Forelimb muscle (tissue), 1 donor: ENCODE data around the gene TPSG1. TPM values are rescaled to one million over a fixed set of nuclear protein-coding genes. Genes with fewer than 3 reads are reported as not detected.
"Not testable (repeated sequence)": the region's sequence is repeated elsewhere in the genome, so short reads cannot be mapped to it uniquely, and the experiment has no call there.

Source experiments
- DNase-seq: peaks from one replicate; pipeline ENCODE4 v3.0.0-alpha.2; 2013; ENCODE audit warnings: low read depth
- polyA plus RNA-seq: library from polyadenylated mRNA; unstranded; fragments of 120-200 nt; gene quantifications from one replicate; pipeline ENCODE4 v1.2.1, GENCODE V29; 2013; ENCODE audit not compliant: insufficient read length

Gene TPSG1
- polyA plus RNA-seq, 1 donor: 1.4 TPM

DNA sequence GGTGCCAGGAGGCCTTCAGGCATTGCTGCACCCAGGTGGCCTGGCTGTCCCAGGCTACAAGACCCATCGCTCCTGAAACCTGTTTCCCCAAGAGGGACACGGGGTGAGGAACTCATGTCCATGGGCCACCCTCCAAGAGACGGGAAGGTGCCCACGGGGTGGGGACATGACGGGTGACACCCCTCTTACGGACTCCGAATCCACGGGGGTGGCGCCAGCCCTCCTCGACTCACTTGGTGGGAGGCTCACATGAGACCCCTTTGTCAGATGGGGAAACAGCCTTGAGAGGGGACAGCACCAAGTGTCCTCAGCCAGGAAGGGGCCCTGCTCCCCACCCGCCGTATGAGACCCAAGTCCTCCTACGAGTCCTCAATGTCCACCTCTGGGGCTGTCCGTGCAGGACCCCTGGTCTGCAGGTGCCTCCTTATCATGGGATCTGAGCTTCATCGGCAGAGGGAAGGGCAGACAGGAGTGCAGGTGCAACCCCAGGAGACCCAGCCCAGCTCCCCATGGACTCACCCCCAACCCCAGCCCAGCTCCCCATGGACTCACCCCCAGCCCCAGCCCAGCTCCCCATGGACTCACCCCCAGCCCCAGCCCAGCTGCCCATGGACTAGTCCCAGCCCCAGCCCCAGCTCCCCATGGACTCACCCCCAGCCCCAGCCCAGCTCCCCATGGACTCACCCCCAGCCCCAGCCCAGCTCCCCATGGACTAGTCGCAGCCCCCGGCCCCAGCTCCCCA, 5.6 kb upstream of the TPSG1 start:
- not testable (repeated sequence) for DNase-seq

DNA sequence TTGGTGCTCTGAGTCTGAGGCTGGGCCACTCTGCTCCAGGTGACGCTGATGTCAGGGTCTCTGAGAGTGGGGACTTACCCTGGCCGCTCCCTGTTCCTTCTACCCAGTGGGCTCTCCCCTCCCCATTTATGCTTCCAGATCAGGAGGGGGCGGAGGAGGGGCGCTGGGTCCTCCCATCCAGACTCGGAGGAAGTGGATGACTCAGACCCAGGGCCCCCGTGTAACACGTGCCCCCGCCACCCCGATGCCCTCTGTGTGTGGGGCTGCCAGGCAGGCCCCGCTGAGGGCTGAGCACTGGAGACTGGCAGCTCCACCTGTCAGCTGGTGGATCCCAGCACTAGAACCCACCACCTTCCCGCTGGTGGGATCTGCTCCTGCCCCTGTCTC, 5.0 kb upstream of the TPSG1 start, which contains the start of gene TPSB2:
Gene TPSB2, minus strand, starts transcription at position 101 of the 387 bp plus-strand sequence. CDS start 233 bp downstream, outside the sequence.
- DNase-seq: not testable (repeated sequence)

DNA sequence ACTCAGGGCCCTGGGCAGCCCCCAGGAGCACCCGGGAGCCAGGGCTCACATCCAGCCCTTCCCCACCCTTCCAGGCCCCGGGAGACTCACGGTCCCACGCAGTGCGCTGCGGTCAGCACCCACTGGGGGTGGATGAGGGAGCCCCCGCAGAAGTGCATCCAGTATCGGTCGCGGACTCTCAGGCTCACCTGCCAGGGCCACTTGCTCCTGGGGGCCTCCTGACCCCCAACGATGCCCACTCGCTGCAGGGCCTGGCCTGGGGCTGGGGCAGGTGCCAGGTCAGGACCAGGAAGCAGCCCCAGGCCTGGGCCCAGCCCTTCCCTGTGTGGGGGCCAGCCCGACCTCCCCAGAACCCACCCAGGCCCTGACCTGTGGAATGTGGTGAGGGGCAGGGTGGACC, 4.4 kb upstream of the TPSG1 start:
- DNase-seq: not testable (repeated sequence)

- not testable (repeated sequence) for DNase-seq
Measured at GRCh38 chr16:1228227-1228626, 3.2 kb upstream of the TPSG1 start.

DNA sequence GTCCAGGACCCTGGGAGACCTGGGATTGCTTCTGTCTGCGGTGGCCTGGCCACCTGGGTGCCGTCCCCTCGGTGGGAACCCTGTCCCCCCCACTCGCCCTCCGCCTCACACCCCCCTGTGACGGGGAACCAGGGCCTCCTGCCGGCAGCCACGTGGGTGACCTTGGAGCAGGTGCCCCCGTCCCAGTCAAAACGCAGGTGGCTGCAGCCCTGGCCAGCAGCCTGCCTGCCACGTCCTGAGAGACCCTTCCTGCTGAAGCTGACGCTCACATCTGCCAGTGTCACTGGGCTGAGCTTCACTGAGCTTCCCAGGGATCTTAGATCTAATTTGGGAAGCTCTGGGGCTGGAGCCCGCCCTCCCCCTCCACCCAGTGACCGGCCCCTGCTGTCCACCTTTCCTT, 1.6 kb upstream of the TPSG1 start:
- not testable (repeated sequence) for DNase-seq

DNA sequence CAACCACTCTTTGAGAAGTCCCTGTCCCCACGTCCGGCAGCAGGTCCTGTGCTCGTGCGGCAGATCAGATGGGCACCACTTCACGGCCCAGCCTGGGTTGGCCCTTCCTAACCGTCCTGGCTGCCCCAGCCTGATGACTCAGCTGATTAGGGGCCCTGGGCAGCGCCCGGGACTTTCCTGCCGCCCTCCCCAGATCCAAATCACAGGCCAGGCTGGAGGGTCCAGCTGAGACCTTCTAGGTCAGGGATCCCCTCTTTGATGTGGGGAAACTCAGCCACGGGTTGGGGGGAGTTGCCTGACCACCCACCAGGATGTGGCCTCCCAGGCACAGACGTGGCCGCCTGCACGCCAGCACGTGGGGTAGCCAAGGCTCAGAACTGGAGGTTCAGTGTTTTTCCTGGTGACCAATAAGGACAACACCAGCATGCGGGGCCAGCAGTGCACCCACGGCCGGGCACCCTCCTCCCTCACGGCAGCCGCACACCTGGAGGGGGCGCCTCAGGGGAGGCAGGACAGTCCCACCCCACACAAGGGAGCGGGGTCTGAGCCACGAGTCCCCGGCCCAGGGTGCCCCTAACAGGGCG, 752 bp upstream of the TPSG1 start:
- not testable (repeated sequence) for DNase-seq

DNA sequence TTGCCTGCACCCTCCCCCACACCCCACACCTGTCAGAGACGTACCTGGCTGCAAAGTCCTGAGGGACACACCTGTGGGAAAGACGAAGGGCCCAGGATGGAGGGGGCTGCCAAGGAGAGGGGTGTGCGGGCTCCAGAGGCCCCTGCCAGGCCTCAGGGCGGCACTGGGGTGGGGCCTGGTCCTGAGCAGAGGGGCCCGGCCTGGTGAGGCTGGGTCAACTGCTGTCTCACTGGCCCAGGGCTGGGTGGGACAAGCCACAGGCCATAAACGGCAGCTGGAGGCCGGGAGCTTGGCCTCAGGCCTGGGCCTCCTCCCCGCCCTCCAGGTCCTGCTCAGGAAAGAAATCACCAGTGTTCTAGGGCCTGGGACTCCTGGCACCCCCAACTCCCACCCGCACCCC, 510 bp downstream of the TPSG1 start:
- DNase-seq: no peak

- no peak for DNase-seq
Measured at GRCh38 chr16:1223355-1224214, 1.5 kb downstream of the TPSG1 start.

DNA sequence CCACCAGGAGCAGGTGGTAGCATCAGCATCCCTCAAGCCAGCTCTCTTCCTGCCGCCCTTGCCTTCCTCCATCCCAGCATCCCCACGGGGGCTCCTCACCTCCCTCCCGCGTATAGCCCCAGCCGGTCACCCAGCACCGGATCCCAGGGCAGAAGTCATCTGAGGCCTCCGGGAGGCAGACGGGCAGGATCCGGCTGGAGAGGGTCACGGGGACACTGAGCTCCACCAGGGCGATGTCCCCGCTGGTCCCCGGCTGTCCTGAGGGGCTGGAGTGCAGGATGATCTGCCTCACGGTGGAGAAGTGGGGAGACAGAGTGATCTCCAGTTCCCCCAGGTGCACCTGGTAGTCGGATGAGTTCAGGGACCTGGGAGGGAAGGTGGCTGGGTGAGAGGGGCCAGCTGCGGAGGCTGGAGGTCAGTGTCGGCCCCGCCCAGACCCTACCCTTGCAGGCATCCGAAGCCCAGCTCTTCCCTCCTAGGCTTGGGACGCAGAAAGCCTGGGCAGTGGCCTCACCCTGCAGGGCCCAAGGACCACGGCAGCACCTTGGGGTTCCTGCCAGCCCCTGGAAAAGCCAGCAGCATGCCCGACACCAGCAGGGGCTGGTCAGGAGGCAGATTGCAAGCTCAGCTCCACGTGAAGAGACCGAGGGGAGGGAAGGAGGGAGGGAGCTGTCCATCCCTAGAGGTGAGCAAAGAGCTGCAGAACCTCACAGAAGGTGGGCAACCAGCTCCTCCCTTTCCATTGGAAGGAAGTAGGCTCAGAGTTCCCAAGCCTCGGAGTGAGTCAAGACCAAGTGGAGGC, 2.3 kb downstream of the TPSG1 start:
- DNase-seq: no peak

- no peak for DNase-seq
Measured at GRCh38 chr16:1221628-1222552, 3.2 kb downstream of the TPSG1 start.

- DNase-seq: no peak
Measured at GRCh38 chr16:1220841-1221627, 4.0 kb downstream of the TPSG1 start.

DNA sequence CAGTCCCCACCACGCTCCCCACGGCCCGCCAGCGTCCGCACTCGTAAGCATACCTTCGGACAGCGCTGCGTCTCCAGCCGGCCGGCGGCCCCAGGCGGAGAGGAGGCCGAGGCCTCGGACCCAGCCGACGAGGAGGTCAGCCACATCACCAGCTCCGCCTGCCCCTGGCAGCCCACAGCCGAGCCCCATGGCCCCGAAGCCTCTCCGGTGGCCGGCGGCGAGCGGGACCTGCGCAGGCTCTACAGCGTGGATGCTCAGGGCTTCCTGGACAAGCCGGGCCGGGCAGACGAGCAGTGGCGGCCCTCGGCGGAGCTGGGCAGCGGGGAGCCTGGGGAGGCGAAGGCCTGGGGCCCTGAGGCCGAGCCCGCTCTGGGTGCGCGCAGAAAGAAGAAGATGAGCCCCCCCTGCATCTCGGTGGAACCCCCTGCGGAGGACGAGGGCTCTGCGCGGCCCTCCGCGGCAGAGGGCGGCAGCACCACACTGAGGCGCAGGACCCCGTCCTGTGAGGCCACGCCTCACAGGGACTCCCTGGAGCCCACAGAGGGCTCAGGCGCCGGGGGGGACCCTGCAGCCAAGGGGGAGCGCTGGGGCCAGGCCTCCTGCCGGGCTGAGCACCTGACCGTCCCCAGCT, 4.9 kb downstream of the TPSG1 start:
- no peak for DNase-seq

- DNase-seq: no peak
Measured at GRCh38 chr16:1218930-1219611, 6.0 kb downstream of the TPSG1 start.

DNA sequence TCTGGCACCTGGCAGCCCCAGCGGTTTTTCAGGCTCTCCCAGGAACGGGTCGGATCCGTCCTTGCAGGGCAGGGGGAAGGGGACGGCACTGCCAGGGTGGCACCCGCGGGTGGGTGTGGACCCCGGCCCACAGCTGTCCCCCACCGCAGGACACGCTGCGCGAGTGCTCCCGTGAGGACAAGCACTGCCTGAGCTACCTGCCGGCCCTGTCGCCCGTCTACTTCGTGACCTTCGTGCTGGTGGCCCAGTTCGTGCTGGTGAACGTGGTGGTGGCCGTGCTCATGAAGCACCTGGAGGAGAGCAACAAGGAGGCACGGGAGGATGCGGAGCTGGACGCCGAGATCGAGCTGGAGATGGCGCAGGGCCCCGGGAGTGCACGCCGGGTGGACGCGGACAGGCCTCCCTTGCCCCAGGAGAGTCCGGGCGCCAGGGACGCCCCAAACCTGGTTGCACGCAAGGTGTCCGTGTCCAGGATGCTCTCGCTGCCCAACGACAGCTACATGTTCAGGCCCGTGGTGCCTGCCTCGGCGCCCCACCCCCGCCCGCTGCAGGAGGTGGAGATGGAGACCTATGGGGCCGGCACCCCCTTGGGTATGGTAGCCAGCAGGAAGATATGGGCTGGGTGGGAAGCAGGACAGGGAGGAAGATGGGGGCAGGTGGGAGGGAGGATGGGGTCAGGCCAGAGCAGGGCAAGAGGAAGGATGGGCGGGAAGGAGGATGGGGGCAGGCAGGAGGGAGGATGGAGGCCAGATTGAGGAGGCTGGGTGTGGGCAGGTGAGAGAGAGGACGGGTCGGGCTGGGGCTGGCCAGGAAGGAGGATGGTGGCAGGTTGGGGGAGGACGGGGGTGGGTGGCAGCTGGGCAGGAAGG, 6.8 kb downstream of the TPSG1 start:
- DNase-seq: no peak

DNA sequence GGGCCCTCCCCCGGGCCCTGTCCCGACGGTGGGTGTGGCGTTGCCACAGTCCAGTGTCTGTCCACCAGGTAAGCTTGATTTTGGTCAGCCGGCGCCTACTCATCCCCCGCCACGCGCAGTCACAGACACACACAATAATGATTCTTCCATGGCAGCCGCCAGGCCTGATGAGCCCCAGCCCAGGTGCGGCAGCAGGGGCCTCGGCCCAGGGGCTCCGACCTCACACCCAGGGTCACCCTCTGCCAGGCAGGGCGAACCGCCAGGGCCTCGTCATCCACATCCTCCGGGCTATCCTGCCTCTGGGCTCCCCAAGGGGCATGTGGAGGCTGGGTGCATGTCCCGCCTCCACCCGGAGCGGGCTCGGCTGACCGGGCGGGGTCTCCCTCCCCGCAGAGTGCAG, 7.5 kb downstream of the TPSG1 start:
- DNase-seq: no peak

DNA sequence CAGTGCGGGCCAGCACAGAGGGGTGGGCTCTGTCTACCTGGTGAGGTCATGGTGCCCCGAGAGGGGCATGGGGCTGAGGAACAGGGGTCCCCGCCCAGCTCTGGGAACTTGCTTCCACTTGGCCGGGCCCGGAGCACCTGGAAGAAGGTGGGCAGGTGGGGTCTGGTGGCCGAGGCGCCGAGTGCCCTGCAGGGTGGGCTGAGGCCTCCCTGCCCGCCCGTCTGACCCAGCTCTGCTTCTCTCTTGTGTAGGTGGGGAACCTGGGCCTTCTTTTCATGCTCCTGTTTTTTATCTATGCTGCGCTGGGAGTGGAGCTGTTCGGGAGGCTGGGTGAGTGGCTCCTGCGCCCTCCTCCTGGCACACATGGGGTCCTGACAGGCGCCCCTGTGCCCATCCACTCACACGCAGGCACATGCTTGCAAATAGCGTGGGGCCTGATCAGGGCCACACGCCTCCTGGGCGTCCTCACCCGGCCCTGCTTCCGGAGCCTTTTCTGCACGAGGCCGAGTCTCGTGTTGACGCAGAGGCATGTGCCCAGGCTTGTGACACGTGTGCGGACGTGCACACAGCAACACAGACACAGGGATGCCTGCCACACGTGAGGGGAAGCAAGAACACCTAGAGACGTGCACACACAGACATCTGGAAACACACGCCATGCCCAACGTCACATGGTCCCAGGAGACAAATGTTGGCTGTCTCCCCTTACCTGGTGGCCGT, 8.2 kb downstream of the TPSG1 start:
- DNase-seq: no peak

DNA sequence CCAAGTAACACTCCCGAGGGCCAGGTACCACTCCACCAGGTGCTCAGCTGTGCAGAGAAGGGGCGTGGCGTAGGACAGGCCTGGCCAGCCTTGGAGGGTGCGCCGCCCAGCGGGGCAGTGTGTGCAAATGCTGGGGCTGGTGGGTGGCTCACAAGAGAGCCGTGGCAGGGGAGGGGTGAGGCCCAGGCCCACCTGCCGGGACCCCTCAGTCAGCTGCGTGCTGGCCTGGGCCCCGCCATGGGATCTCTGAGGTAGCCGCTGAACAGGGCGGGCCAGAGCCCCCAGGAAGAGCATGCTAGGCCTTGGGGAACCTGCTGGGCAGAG, 8.8 kb downstream of the TPSG1 start:
- DNase-seq: no peak
